Ishikawa (cell line): ENCODE measurements around the gene MACROD2.

ENCODE experiments used
- CEBPB ChIP-seq: IDR thresholded peaks from 2 replicates; pipeline ENCODE4 v1.6.1; 2012
- CREB1 ChIP-seq: IDR thresholded peaks from 2 replicates; pipeline ENCODE4 v1.6.1; 2012; ENCODE audit warnings: low read depth
- EGR1 ChIP-seq: IDR thresholded peaks from 2 replicates; pipeline ENCODE4 v1.6.1; 2012
- EP300 ChIP-seq: IDR thresholded peaks from 2 replicates; pipeline ENCODE4 v1.6.1; 2012; ENCODE audit warnings: borderline replicate concordance
- FOXM1 ChIP-seq: IDR thresholded peaks from 2 replicates; pipeline ENCODE4 v1.6.1; 2012; ENCODE audit warnings: low read depth, borderline replicate concordance
- NFIC ChIP-seq: IDR thresholded peaks from 2 replicates; pipeline ENCODE4 v1.6.1; 2012
- RAD21 ChIP-seq: IDR thresholded peaks from 2 replicates; pipeline ENCODE4 v1.6.1; 2012; ENCODE audit warnings: low read depth
- REST ChIP-seq: IDR thresholded peaks from 2 replicates; pipeline ENCODE4 v1.6.1; 2012; ENCODE audit warnings: low read depth, mild to moderate bottlenecking
- TAF1 ChIP-seq: IDR thresholded peaks from 2 replicates; pipeline ENCODE4 v1.6.1; 2012; ENCODE audit warnings: low read depth, mild to moderate bottlenecking
- TCF12 ChIP-seq: IDR thresholded peaks from 2 replicates; pipeline ENCODE4 v1.6.1; 2012; ENCODE audit warnings: low read depth
- TEAD4 ChIP-seq: IDR thresholded peaks from 2 replicates; pipeline ENCODE4 v1.6.1; 2012
- USF1 ChIP-seq: IDR thresholded peaks from 2 replicates; pipeline ENCODE4 v1.6.1; 2012
- YY1 ChIP-seq: IDR thresholded peaks from 2 replicates; pipeline ENCODE4 v1.6.1; 2012; ENCODE audit warnings: low read depth
- ZBTB7A ChIP-seq: IDR thresholded peaks from 2 replicates; pipeline ENCODE4 v1.6.1; 2012; ENCODE audit warnings: low read depth
- TF ChIP-seq, protein P1 (sequence below): IDR thresholded peaks from 2 replicates; pipeline ENCODE4 v1.6.1; 2012

Gene MACROD2

DNA sequence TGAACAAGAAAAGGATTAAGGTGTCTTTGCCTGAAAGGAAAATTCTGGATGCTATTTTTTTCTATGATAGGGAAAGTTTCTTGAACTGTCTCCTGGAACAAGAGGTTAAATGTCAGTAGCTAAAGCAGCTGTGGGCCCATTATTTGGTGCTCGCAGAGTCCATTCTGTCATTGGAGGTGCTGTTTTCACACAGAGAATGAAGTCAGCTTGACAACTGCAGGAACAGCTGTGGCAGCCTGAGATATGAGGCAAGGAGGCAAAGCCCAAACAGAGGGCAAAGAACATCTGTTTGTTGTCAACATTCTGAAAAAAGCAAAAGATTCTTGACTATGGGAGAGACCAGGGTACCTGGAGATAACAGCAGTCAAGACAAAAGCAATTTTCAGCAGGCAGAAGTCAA, 2029.8 kb downstream of the MACROD2 start:
- no peak for TF ChIP-seq USF1
- no peak for TF ChIP-seq TEAD4
- TF ChIP-seq EP300 = no peak
- TF ChIP-seq YY1 = no peak
- TF ChIP-seq TAF1 = no peak

GRCh38 chr20:16027686-16028085, 2032.4 kb downstream of the MACROD2 start:
- TF ChIP-seq, protein P1, sequence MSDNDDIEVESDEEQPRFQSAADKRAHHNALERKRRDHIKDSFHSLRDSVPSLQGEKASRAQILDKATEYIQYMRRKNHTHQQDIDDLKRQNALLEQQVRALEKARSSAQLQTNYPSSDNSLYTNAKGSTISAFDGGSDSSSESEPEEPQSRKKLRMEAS = no peak
- TF ChIP-seq REST (no peak), EP300 (no peak), ZBTB7A (no peak), TCF12 (no peak), EGR1 (no peak), NFIC (no peak), TAF1 (no peak), RAD21 (no peak), YY1 (no peak), CREB1 (no peak), USF1 (no peak), TEAD4 (no peak), CEBPB (no peak), FOXM1 (no peak)

DNA sequence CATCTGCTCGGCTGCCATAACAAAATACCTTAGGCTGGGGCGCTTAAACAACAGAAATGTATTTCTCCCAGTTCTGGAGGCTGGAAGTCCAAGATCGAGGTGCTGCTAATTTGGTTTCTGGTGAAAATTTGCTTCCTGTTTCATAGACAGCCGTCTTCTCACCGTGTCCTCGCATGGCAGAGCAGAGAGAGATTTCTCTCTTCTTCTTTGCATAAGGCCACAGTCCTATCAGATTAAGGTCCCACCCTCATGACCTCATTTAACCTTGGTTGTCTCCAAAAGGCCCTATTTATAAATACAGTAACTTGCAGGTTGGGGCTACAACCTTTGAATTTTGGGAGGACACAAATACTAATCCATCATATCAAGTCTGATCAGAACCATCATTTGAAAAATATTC, 2033.6 kb downstream of the MACROD2 start:
- TF ChIP-seq YY1 (no peak), CEBPB (no peak), CREB1 (no peak), RAD21 (no peak), ZBTB7A (no peak)
- TF ChIP-seq, protein P1 = no peak

DNA sequence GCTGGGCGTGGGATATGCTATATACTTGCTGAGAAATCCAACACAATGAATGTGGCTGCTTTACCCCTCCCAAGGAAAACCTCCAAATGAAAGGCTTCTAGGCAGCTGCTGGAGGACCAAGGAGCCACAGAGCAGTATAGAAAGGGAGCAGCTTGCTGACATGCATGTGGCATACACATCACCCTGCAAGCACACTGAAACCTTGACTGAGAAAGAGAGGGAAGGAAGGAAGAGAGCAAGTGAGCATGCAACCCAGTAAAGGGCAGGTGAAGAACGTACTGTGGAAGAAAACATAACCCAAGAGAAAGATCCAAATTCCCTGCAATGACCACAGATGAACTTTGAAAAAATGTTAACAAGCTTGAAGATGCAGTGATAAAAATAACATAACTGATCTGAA, 2034.9 kb downstream of the MACROD2 start:
- TF ChIP-seq EGR1 (no peak), FOXM1 (no peak), TCF12 (no peak), TAF1 (no peak), USF1 (no peak), REST (no peak), RAD21 (no peak), EP300 (no peak), TEAD4 (no peak), CEBPB (no peak), NFIC (no peak)
- TF ChIP-seq, protein P1 = no peak

DNA sequence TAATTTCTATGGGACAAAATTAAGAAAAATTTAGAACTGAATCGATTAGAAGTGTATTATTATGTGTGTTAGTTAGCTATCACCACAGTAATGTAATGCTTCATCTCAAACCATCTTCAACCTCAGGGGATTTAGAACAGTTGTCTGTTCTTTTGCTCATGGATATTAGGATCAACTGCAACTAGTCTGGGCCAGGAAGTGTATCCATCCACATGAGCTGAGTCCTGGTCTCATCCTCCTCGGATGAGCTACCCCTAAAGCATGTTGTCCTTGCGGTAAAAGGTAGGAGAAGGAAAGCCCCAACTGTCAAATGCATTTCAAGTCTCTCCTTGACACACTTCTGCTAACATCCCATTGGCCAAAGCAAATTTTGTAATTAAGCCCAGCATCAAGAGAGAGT, 2040.3 kb downstream of the MACROD2 start:
- TF ChIP-seq FOXM1 (no peak), EP300 (no peak), TAF1 (no peak), CREB1 (no peak), TEAD4 (no peak), NFIC (no peak), ZBTB7A (no peak), EGR1 (no peak), USF1 (no peak), YY1 (no peak), TCF12 (no peak), CEBPB (no peak), REST (no peak), RAD21 (no peak)
- TF ChIP-seq, protein P1 = no peak
